LNCaP clone FGC (cell line): ENCODE measurements around the gene MYO1C.

Experiments
- DNase-seq: peaks from one replicate; pipeline ENCODE4 v3.0.0-alpha.2; 2011; ENCODE audit warnings: low read depth
- H3K4me3 ChIP-seq: 2 replicates; pipeline ENCODE4 v1.5.1; 2011; ENCODE audit warnings: mild to moderate bottlenecking, low read depth, low read length, control low read depth
- TF ChIP-seq, protein P1 (sequence below): IDR thresholded peaks from 2 replicates; pipeline ENCODE4 v1.5.1; 2012; ENCODE audit warnings: mild to moderate bottlenecking; ENCODE audit not compliant: control insufficient read depth, insufficient read depth; ENCODE audit errors: extremely low read depth

The MYO1C gene

DNA sequence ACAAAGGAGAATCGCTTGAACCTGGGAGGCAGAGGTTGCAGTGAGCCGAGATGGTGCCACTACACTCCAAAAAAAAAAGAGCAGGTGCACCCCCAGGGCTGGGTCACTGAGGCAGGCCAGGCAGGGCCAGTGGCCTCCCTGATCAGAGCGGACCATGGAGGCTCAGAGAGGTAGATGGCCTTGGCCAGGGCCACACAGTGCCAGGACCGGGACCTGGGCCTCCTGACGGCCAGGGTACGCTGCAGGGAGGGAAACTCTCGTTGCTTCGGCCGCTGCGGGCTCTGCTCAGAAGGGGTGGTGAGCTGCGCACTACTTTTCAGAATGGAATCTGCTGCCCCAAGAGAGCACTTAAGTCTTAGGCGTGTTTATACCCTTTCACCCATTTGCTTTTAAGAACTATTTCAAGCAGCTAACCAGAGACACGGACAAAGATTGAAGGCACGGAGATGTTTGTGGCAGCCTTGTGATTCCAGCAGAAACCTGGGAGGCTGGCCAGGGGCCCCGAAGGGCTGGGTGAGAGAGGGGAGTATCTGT lies 17.1 kb downstream of the MYO1C start:
- no peak overlapping the region for H3K4me3 ChIP-seq
- TF ChIP-seq, protein P1, sequence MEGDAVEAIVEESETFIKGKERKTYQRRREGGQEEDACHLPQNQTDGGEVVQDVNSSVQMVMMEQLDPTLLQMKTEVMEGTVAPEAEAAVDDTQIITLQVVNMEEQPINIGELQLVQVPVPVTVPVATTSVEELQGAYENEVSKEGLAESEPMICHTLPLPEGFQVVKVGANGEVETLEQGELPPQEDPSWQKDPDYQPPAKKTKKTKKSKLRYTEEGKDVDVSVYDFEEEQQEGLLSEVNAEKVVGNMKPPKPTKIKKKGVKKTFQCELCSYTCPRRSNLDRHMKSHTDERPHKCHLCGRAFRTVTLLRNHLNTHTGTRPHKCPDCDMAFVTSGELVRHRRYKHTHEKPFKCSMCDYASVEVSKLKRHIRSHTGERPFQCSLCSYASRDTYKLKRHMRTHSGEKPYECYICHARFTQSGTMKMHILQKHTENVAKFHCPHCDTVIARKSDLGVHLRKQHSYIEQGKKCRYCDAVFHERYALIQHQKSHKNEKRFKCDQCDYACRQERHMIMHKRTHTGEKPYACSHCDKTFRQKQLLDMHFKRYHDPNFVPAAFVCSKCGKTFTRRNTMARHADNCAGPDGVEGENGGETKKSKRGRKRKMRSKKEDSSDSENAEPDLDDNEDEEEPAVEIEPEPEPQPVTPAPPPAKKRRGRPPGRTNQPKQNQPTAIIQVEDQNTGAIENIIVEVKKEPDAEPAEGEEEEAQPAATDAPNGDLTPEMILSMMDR, result no peak

DNA sequence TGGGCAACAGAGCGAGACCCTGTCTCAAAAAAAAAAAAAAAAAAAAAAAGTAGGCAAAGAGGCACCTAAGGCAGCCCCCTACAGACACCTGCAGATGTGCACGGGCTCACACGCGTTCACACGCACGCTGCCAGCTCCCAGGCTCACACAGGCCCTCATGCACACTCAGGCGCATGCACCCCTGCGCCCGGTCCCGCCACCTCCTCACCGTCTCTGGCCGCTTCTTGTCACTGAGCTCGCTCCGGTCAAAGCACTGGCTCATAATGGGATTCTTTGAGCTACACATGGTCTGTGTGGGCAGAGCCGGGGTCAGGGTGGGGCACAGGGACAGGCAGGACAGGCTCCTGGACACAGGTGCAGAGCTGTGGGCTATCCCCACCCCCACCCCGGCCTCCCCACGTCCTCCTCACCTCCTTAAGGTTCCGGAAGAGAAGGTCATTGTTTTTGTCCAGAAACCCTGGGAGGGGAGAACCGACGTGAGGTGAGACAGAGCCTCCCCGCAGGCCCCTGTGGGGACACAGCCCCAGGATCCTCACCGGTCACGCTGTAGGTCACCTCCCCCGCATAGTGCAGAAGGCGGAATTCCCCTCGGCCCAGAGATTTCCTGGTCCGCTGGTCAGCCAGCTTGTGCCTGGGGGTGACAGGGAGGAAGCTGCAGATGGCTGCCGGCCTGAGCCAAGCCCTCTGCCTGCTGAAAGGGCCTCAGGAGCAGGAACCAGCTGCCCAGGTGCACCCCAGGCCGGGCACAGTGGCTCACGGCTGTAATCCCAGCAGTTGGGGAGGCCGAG lies 17.9 kb downstream of the MYO1C start:
- no peak overlapping the region for H3K4me3 ChIP-seq
- no peak for DNase-seq

More for the DNA sequence above, 17.1 kb downstream of the MYO1C start:
- no peak for DNase-seq

DNA sequence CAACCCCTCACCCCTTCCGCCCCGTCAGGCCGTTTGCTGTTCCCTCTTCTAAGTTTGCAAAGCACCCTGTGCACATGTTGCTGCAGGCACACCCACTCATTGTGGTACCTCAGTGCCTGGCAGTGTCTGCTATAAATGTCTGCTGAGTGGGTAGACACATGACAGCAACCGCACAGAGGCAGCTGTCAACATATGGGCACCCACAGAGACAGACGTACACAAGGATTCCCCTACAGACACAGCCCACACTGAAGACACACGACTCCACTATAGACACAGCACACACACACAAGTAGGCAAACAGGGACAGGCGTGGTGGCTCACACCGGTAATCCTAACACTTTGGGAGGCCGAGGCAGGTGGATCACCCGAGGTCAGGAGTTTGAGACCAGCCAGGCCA lies 18.6 kb downstream of the MYO1C start:
- DNase-seq, result no peak
- H3K4me3 ChIP-seq, result no peak overlapping the region
- TF ChIP-seq, protein P1, result no peak

More for the DNA sequence above, 17.9 kb downstream of the MYO1C start:
- TF ChIP-seq, protein P1, result no peak

DNA sequence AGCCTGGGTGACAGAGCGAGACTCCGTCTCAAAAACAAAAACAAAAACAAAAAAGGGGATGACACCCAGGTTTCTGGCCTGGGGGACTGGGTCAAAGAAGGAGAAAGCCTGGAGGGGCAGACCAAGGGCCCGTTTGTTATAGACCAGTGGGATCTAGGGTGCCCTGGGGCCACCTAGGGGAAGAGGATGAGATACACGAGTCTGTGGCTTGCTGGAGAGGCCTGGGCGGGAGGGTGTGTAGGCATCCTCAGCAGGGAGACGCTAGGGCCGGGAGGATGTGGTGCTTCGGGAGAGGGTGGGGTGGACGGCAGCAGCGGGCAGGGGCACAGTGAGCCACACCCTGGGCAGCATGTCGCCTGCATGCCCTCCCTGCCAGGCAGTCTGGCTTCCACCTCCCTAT lies 19.3 kb downstream of the MYO1C start:
- TF ChIP-seq, protein P1, result no peak
- no peak overlapping the region for H3K4me3 ChIP-seq
- DNase-seq, result no peak

DNA sequence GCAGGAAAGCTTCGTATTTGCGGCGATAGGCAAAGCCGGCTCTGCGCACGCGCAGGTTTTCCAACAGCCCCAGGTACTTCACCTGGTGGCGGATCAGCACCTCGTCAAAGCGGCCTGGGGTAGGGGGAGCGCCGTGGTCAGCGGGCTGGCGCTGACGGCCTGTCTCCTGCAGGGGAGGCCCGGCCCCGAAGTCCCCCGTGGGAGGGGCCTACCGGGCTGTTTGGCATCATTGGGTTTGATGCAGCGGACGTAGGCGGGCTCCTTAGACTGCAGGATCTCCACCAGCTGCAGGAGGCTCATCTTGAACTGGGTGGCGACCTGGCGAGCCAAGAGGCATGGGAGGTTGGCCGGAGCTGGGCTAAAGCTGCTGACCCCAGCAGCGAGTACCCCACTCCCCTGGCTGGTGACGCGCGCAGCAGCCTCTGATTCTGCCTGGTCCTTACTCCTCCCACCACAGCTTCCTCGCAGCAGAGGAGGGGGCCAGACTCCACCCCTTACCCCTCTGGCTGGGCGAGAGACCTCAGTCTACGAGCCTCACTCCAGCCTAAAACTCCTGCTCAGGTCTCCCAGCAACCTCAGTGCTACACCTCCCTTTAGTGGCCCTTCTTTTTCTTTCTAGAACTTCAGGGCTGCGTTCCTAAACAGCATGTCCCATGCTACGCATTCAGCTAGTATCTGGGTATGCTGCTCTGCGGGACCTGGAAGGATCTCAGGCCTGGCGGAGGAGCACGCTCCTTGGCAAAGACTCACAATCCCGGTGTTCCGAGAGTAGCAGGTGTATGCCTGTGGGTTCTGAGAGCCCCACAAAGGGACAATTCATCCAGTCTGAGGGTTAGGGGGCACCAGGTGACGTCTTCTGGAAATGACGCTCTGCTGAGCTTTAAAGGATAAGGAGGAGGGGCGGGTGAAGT lies 20.3 kb downstream of the MYO1C start:
- TF ChIP-seq, protein P1, result no peak
- no peak overlapping the region for H3K4me3 ChIP-seq
- no peak for DNase-seq

DNA sequence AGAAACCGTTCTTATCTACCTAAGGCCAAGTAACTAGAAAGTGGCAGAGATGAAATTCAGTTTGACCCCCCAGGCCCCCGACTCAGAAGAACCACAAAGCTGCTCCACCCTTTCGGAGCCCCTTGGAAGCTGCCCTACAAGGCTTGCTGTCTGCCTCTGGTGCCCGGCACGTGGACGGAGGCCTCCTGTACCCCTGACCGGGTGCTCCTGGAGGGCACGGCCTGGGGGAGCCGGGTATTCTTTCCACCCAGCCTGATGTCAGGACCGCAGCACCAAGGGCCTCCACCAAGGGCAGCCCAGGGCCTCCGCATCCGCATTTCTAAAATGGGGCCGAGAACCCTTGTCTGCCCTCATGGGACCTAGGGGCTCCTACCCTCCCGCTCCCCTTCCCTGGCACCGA lies 21.0 kb downstream of the MYO1C start:
- no peak for DNase-seq
- TF ChIP-seq, protein P1, result no peak
- H3K4me3 ChIP-seq, result no peak overlapping the region
